Aorta (tissue), 5 donors: ENCODE results near the gene SLC16A10. TPM values are rescaled to one million over a fixed set of nuclear protein-coding genes. Genes with fewer than 3 reads are reported as not detected.

Experiments used
- ATAC-seq: fragments of 200-7000 bp; cut with Tn5 transposase; one replicate; pipeline ENCODE4 v1.9.1; 2022; ENCODE audit warnings: moderate library complexity; ENCODE audit not compliant: low FRiP score
- DNase-seq, 2 donors: peaks; one replicate each; pipeline ENCODE4 v3.0.0-alpha.2; 2020
- H3K27ac ChIP-seq, 2 donors: one replicate each; pipeline ENCODE4 v1.5.1; 2013; ENCODE audit warnings: low read length in 2 of 2, mild to moderate bottlenecking in 2 of 2, moderate library complexity in 2 of 2, control low read depth in 1 of 2, inconsistent platforms in 1 of 2, low read depth in 1 of 2
- H3K27me3 ChIP-seq, 2 donors: one replicate each; pipeline ENCODE4 v1.6.1; 2013; ENCODE audit warnings: control low read depth in 1 of 2, low read length in 1 of 2, mild to moderate bottlenecking in 1 of 2, moderate library complexity in 1 of 2; ENCODE audit not compliant: insufficient read depth in 2 of 2, control insufficient read depth in 1 of 2
- H3K36me3 ChIP-seq, 2 donors: one replicate each; pipeline ENCODE4 v1.6.1; 2013; ENCODE audit warnings: control low read depth in 1 of 2, low read length in 1 of 2, mild to moderate bottlenecking in 1 of 2; ENCODE audit not compliant: insufficient read depth in 2 of 2, control insufficient read depth in 1 of 2
- H3K4me1 ChIP-seq, 2 donors: one replicate each; pipeline ENCODE4 v1.6.1; 2013; ENCODE audit warnings: low read length in 2 of 2, control low read depth in 1 of 2, mild to moderate bottlenecking in 1 of 2, moderate library complexity in 1 of 2; ENCODE audit not compliant: insufficient read depth in 2 of 2, control insufficient read depth in 1 of 2
- H3K4me3 ChIP-seq, 2 donors: one replicate each; pipeline ENCODE4 v1.5.1; 2013; ENCODE audit warnings: low read length in 2 of 2, control low read depth in 1 of 2, mild to moderate bottlenecking in 1 of 2
- H3K9me3 ChIP-seq: one replicate; pipeline ENCODE4 v1.6.1; 2013; ENCODE audit warnings: mild to moderate bottlenecking, low read length; ENCODE audit not compliant: control insufficient read depth
- WGBS, 2 donors: extraction: QIAGEN DNeasy Blood & Tissue Kit; methylation state at CpG; one replicate each; pipeline ENCODE4 v1.1.7; 2013; 5-methylcytosine and 5-hydroxymethylcytosine counted together
- intact Hi-C, 2 donors: fragments of 100-400 bp; cut with DNase I; formaldehyde crosslinking; loops; one replicate each; pipeline versions ENCODE4 v1.14.2 to v1.15.0; 2022
- polyA plus RNA-seq, 2 donors: library from polyadenylated mRNA; stranded (reverse); fragments of 200-250 nt; gene quantifications; one replicate each; pipeline ENCODE4 v1.2.3, GENCODE V29; 2013
- total RNA-seq, 2 donors: library from RNA; stranded (reverse); fragmentation: NEBNext Ultra II Directional; extraction: Animal tissue kit (Norgen Biotek cat#: 25700); gene quantifications; one replicate each; pipeline ENCODE4 v1.2.1, GENCODE V29; 2021
- donor health status: healthy with polysubstance abuse.
- donor health status: Bipolar disorder and iron deficiency.
- donor health status: DM: no; HTN: no; CAD: no.
- donor health status: DM: no; HTN: no; CAD: no.
- donor health status: DM: yes; HTN: yes; CAD: no.

Gene SLC16A10
- total and polyA plus RNA-seq, 4 donors = 0.05 to 13.1 (median 9.0) TPM

GRCh38 chr6:111220383-111221031 lies 133.2 kb downstream of the SLC16A10 start:
- ATAC-seq = no peak
- no peaks in the 10 kb centered on the region for H3K27me3 ChIP-seq
- no peak overlapping the region for H3K4me3 ChIP-seq
- DNase-seq = no peak
- no peaks in the 10 kb centered on the region for H3K36me3 ChIP-seq
- no peaks in the 10 kb centered on the region for H3K9me3 ChIP-seq
- 74 to 92% methylated on average over 1 of the region's 1 CpG for WGBS, 2 donors
- H3K27ac ChIP-seq = no peak overlapping the region
- intact Hi-C loops = no loop called here
- H3K4me1 ChIP-seq = peaks cover 0 to 2% of the 10 kb centered on the region in 2 donors

- Histone ChIP-seq H3K9me3 (no peaks in the 10 kb centered on the region), H3K4me3 (no peak overlapping the region), H3K27me3 (no peaks in the 10 kb centered on the region), H3K27ac (no peak overlapping the region), H3K4me1 (peaks cover 0 to 2% of the 10 kb centered on the region in 2 donors), H3K36me3 (no peaks in the 10 kb centered on the region)
- DNase-seq (no peak), ATAC-seq (no peak)
- intact Hi-C loops = no loop called here
- 70 to 71% methylated on average over 4 of the region's 4 CpGs for WGBS, 2 donors
Observed at GRCh38 chr6:111221804-111222203, 134.5 kb downstream of the SLC16A10 start.

DNA sequence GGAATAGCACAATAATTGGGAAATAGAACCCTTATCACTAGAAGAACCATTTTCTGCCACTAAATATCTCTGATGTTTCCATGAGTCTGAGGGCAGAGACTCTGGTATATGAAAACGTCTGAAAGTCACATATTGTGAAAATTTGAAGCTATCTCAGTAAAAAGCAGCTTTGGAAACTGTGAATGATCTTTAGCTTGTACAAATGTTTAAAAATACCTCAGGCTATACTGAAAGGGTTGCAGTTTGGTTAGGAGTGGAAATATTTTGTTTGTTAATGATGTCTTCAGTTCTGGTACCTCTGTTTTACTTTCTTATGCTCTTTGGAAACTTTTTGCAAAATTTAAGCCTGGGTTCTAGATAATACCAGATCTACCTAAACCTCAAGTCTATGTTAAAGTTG lies 135.0 kb downstream of the SLC16A10 start:
- peak overlapping the region in 1 of 2 donors; percentile 82 for H3K27ac ChIP-seq
- WGBS, 2 donors = 0% methylated on average over 1 of the region's 1 CpG
- H3K4me1 ChIP-seq = peaks cover 0 to 2% of the 10 kb centered on the region in 2 donors
- no peak for ATAC-seq
- intact Hi-C loops = no loop called here
- DNase-seq = no peak
- no peak overlapping the region for H3K4me3 ChIP-seq
- no peaks in the 10 kb centered on the region for H3K9me3 ChIP-seq
- no peaks in the 10 kb centered on the region for H3K36me3 ChIP-seq
- H3K27me3 ChIP-seq = no peaks in the 10 kb centered on the region

DNA sequence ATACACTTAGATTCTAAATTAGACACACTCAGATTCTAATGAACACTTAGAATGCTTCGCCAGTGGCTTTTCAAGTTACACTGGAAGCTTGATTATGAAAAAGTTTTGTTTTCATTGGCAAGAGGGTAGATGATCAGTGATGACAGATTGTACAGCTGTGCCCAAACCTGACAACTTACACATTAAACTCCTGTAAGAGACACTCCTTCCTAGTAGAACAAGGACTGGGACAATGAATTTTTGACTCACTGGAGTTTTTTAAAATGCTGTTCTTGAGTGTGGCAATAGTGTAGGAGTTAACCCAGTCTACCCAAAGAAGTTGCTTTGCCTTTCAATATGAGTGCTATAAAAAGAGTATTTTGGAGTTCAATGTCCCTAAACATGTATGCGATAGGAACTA lies 140.8 kb downstream of the SLC16A10 start:
- intact Hi-C loops = no loop called here
- 31 to 36% methylated on average over 2 of the region's 2 CpGs for whole genome bisulfite sequencing, 2 donors
- ATAC-seq (no peak), DNase-seq (no peak)
- Histone ChIP-seq H3K4me3 (no peak overlapping the region), H3K27me3 (no peaks in the 10 kb centered on the region), H3K9me3 (no peaks in the 10 kb centered on the region), H3K27ac (peak overlapping the region in 1 of 2 donors; percentile 15), H3K4me1 (peaks cover 0 to 2% of the 10 kb centered on the region in 2 donors), H3K36me3 (no peaks in the 10 kb centered on the region)

DNA sequence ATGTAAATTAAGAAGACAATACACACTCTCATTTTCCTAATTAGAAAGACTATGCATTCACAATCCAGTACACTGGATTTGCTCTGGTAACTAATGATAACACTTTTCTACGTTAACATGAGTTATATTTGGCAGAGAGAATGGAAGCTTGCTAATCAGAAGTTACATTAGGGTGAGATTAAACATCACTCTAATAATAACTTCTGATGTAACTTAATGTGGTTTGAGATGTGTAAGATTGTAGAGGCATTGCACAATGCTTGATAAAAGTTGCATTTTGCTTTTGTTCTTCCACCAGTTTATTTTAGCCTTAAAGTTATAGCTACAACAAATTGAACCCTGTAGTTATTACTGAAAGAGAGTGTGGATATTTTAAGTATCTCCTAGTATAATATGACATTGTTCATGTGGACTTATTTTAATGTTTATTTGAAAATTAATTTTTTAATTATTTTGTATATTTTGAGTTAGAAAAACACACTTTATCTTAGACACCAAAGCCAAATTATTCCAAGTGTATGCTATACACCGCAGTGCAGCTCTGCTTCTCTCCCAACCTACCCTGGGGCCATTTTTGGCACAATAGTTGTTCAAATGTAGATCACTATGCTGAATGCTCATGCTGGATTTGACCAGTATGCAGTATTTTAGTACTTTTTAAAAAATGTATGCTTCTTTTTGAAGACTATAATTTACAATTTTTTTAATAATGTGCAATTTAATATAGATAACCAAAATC lies 143.2 kb downstream of the SLC16A10 start:
- no peaks in the 10 kb centered on the region for H3K9me3 ChIP-seq
- H3K27me3 ChIP-seq = no peaks in the 10 kb centered on the region
- ATAC-seq (no peak), DNase-seq (no peak)
- no peak overlapping the region for H3K4me3 ChIP-seq
- H3K27ac ChIP-seq = no peak overlapping the region
- 20% methylated on average over 2 of the region's 2 CpGs for WGBS, 2 donors
- no peaks in the 10 kb centered on the region for H3K36me3 ChIP-seq
- H3K4me1 ChIP-seq = no peaks in the 10 kb centered on the region
- intact Hi-C loops = no loop called here

- DNase-seq (no peak), ATAC-seq (no peak)
- intact Hi-C loops = no loop called here
- no peak overlapping the region for H3K4me3 ChIP-seq
- H3K9me3 ChIP-seq = no peaks in the 10 kb centered on the region
- H3K27me3 ChIP-seq = no peaks in the 10 kb centered on the region
- WGBS, 2 donors = 75 to 80% methylated on average over 4 of the region's 4 CpGs
- no peak overlapping the region for H3K27ac ChIP-seq
- no peaks in the 10 kb centered on the region for H3K4me1 ChIP-seq
- no peaks in the 10 kb centered on the region for H3K36me3 ChIP-seq
Observed at GRCh38 chr6:111231090-111231459, 143.8 kb downstream of the SLC16A10 start.

- Histone ChIP-seq H3K4me1 (no peaks in the 10 kb centered on the region), H3K9me3 (no peaks in the 10 kb centered on the region), H3K36me3 (no peaks in the 10 kb centered on the region), H3K4me3 (no peak overlapping the region), H3K27ac (no peak overlapping the region), H3K27me3 (no peaks in the 10 kb centered on the region)
- 94 to 96% methylated on average over 2 of the region's 2 CpGs for WGBS, 2 donors
- no peak for ATAC-seq
- no peak for DNase-seq
- intact Hi-C loops = no loop called here
Observed at GRCh38 chr6:111237852-111238251, 150.5 kb downstream of the SLC16A10 start.

- Histone ChIP-seq H3K27me3 (no peaks in the 10 kb centered on the region), H3K4me1 (no peaks in the 10 kb centered on the region), H3K9me3 (no peaks in the 10 kb centered on the region), H3K27ac (no peak overlapping the region), H3K4me3 (no peak overlapping the region), H3K36me3 (no peaks in the 10 kb centered on the region)
- 77 to 82% methylated on average over 4 of the region's 4 CpGs for WGBS, 2 donors
- DNase-seq (no peak), ATAC-seq (no peak)
- intact Hi-C loops = no loop called here
Observed at GRCh38 chr6:111238464-111239119, 151.3 kb downstream of the SLC16A10 start.

- no peak for ATAC-seq
- no peaks in the 10 kb centered on the region for H3K27me3 ChIP-seq
- no peaks in the 10 kb centered on the region for H3K4me1 ChIP-seq
- no peaks in the 10 kb centered on the region for H3K9me3 ChIP-seq
- no peak for DNase-seq
- WGBS, 2 donors = 58 to 83% methylated on average over 4 of the region's 4 CpGs
- H3K4me3 ChIP-seq = no peak overlapping the region
- intact Hi-C loops = no loop called here
- H3K27ac ChIP-seq = no peak overlapping the region
- H3K36me3 ChIP-seq = no peaks in the 10 kb centered on the region
Observed at GRCh38 chr6:111239461-111239860, 152.2 kb downstream of the SLC16A10 start.
